SK-N-SH treated with all-trans-retinoic acid at 6 μM for 48 hours (cell line): ENCODE data around the gene HEXIM1.

ENCODE experiments used
- ATAC-seq: fragments of 200-7000 bp; cut with Tn5 transposase; 3 replicates; pipeline ENCODE4 v1.9.1; 2020; ENCODE audit warnings: mild to moderate bottlenecking, moderate library complexity
- ARNTL ChIP-seq: fragments of 450-650 bp; formaldehyde crosslinking; IDR thresholded peaks from 2 replicates; pipeline ENCODE4 v1.5.0; 2020; ENCODE audit warnings: low read depth, mild to moderate bottlenecking, moderate library complexity, borderline replicate concordance
- BACH2 ChIP-seq: fragments of 250-450 bp; sonication (Bioruptor Pico); IDR thresholded peaks from 2 replicates; pipeline ENCODE4 v1.9.0; 2021; ENCODE audit warnings: mild to moderate bottlenecking, borderline replicate concordance
- CSDC2 ChIP-seq: fragments of 250-450 bp; sonication (Bioruptor Pico); IDR thresholded peaks from 2 replicates; pipeline ENCODE4 v1.5.0; 2020; ENCODE audit warnings: mild to moderate bottlenecking, moderate library complexity
- ESRRG ChIP-seq: fragments of 250-450 bp; sonication (Bioruptor Pico); IDR thresholded peaks from 2 replicates; pipeline ENCODE4 v1.6.1; 2021; ENCODE audit warnings: mild to moderate bottlenecking
- GLIS3 ChIP-seq: fragments of 250-450 bp; sonication (Bioruptor Pico); IDR thresholded peaks from 2 replicates; pipeline ENCODE4 v1.5.0; 2020; ENCODE audit warnings: mild to moderate bottlenecking, moderate library complexity
- ISL1 ChIP-seq: fragments of 250-450 bp; sonication (Bioruptor Pico); IDR thresholded peaks from 2 replicates; pipeline ENCODE4 v2.1.2; 2022; ENCODE audit warnings: mild to moderate bottlenecking, moderate library complexity
- OSR1 ChIP-seq: fragments of 250-450 bp; sonication (Bioruptor Pico); IDR thresholded peaks from 2 replicates; pipeline ENCODE4 v1.8.0; 2022; ENCODE audit warnings: moderate library complexity, mild to moderate bottlenecking, inconsistent platforms
- PPARA ChIP-seq: fragments of 250-450 bp; sonication (Bioruptor Pico); IDR thresholded peaks from 2 replicates; pipeline ENCODE4 v1.5.0; 2020; ENCODE audit warnings: mild to moderate bottlenecking, borderline replicate concordance
- RARB ChIP-seq: fragments of 250-450 bp; sonication (Bioruptor Pico); IDR thresholded peaks from 2 replicates; pipeline ENCODE4 v1.8.0; 2021; ENCODE audit warnings: mild to moderate bottlenecking, moderate library complexity
- SNAI2 ChIP-seq: fragments of 250-450 bp; sonication (Bioruptor Pico); IDR thresholded peaks from 2 replicates; pipeline ENCODE4 v1.5.0; 2020; ENCODE audit warnings: mild to moderate bottlenecking, moderate library complexity
- TCF4 ChIP-seq: fragments of 250-450 bp; sonication (Bioruptor Pico); IDR thresholded peaks from 2 replicates; pipeline ENCODE4 v1.8.0; 2021; ENCODE audit warnings: mild to moderate bottlenecking, moderate library complexity, borderline replicate concordance
- TOX ChIP-seq: fragments of 250-450 bp; sonication (Bioruptor Pico); IDR thresholded peaks from 2 replicates; pipeline ENCODE4 v1.8.0; 2021; ENCODE audit warnings: mild to moderate bottlenecking, moderate library complexity, borderline replicate concordance
- ZC3H10 ChIP-seq: fragments of 250-450 bp; sonication (Bioruptor Pico); IDR thresholded peaks from 2 replicates; pipeline ENCODE4 v1.5.1; 2021; ENCODE audit warnings: mild to moderate bottlenecking, moderate library complexity
- ZFP30 ChIP-seq: fragments of 450-650 bp; formaldehyde crosslinking; IDR thresholded peaks from 2 replicates; pipeline ENCODE4 v1.5.0; 2022; ENCODE audit warnings: mild to moderate bottlenecking, moderate library complexity
- ZNF565 ChIP-seq: fragments of 450-650 bp; formaldehyde crosslinking; conservative IDR thresholded peaks from 2 replicates; pipeline ENCODE4 v1.5.0; 2020; ENCODE audit warnings: low read depth, mild to moderate bottlenecking, moderate library complexity
- ZNF70 ChIP-seq: fragments of 450-650 bp; formaldehyde crosslinking; IDR thresholded peaks from 2 replicates; pipeline ENCODE4 v1.5.0; 2020; ENCODE audit warnings: mild to moderate bottlenecking, moderate library complexity
- ZNF8 ChIP-seq: fragments of 450-650 bp; formaldehyde crosslinking; IDR thresholded peaks from 2 replicates; pipeline ENCODE4 v1.5.0; 2020; ENCODE audit warnings: mild to moderate bottlenecking, moderate library complexity
- TF ChIP-seq, protein P1 (sequence below): fragments of 250-450 bp; sonication (Bioruptor Pico); IDR thresholded peaks from 2 replicates; pipeline ENCODE4 v1.5.1; 2021; ENCODE audit warnings: mild to moderate bottlenecking, moderate library complexity
- TF ChIP-seq, protein P2 (sequence below): fragments of 250-450 bp; sonication (Bioruptor Pico); IDR thresholded peaks from 2 replicates; pipeline ENCODE4 v1.5.0; 2020; ENCODE audit warnings: mild to moderate bottlenecking, moderate library complexity
- TF ChIP-seq, protein P3 (sequence below): fragments of 250-450 bp; sonication (Bioruptor Pico); IDR thresholded peaks from 2 replicates; pipeline ENCODE4 v1.8.0; 2020; ENCODE audit warnings: mild to moderate bottlenecking, moderate library complexity, borderline replicate concordance
- TF ChIP-seq, protein P4 (sequence below): fragments of 250-450 bp; sonication (Bioruptor Pico); IDR thresholded peaks from 2 replicates; pipeline ENCODE4 v1.8.0; 2021; ENCODE audit warnings: low read depth, mild to moderate bottlenecking, moderate library complexity, borderline replicate concordance
- TF ChIP-seq, protein P5 (sequence below): fragments of 250-450 bp; sonication (Bioruptor Pico); IDR thresholded peaks from 2 replicates; pipeline ENCODE4 v1.5.1; 2020; ENCODE audit warnings: low read depth, mild to moderate bottlenecking, moderate library complexity

The HEXIM1 gene

DNA sequence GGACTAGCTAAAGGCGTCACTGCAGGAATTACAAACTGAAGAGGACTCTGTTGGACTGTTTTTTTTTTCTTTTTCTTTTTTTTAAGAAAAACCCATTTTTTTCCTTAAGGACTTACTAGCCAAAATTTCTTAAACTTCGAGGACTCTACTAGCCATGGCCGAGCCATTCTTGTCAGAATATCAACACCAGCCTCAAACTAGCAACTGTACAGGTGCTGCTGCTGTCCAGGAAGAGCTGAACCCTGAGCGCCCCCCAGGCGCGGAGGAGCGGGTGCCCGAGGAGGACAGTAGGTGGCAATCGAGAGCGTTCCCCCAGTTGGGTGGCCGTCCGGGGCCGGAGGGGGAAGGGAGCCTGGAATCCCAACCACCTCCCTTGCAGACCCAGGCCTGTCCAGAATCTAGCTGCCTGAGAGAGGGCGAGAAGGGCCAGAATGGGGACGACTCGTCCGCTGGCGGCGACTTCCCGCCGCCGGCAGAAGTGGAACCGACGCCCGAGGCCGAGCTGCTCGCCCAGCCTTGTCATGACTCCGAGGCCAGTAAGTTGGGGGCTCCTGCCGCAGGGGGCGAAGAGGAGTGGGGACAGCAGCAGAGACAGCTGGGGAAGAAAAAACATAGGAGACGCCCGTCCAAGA is 878 bp downstream of the HEXIM1 start:
- peak; percentile 57 for ATAC-seq
- TF ChIP-seq SNAI2 (peak; percentile 54; the same call in 1 of the 2 replicates), ZNF565 (CRISPR knock-in tag) (no peak)
- TF ChIP-seq, all 23 proteins: peak for 1

DNA sequence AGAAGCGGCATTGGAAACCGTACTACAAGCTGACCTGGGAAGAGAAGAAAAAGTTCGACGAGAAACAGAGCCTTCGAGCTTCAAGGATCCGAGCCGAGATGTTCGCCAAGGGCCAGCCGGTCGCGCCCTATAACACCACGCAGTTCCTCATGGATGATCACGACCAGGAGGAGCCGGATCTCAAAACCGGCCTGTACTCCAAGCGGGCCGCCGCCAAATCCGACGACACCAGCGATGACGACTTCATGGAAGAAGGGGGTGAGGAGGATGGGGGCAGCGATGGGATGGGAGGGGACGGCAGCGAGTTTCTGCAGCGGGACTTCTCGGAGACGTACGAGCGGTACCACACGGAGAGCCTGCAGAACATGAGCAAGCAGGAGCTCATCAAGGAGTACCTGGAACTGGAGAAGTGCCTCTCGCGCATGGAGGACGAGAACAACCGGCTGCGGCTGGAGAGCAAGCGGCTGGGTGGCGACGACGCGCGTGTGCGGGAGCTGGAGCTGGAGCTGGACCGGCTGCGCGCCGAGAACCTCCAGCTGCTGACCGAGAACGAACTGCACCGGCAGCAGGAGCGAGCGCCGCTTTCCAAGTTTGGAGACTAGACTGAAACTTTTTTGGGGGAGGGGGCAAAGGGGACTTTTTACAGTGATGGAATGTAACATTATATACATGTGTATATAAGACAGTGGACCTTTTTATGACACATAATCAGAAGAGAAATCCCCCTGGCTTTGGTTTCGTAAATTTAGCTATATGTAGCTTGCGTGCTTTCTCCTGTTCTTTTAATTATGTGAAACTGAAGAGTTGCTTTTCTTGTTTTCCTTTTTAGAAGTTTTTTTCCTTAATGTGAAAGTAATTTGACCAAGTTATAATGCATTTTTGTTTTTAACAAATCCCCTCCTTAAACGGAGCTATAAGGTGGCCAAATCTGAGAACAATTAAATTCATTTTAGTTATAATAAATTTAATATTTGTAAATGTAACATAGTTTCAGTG is 1.7 kb downstream of the HEXIM1 start:
- TF ChIP-seq ZNF8 (CRISPR knock-in tag), result no peak
- TF ChIP-seq ESRRG, result no peak
- no peak for TF ChIP-seq SNAI2
- no peak for TF ChIP-seq ISL1 (CRISPR knock-in tag)
- TF ChIP-seq ARNTL (CRISPR knock-in tag), result no peak
- TF ChIP-seq ZNF70 (CRISPR knock-in tag), result no peak
- no peak for TF ChIP-seq OSR1 (CRISPR knock-in tag)
- TF ChIP-seq, protein P1, sequence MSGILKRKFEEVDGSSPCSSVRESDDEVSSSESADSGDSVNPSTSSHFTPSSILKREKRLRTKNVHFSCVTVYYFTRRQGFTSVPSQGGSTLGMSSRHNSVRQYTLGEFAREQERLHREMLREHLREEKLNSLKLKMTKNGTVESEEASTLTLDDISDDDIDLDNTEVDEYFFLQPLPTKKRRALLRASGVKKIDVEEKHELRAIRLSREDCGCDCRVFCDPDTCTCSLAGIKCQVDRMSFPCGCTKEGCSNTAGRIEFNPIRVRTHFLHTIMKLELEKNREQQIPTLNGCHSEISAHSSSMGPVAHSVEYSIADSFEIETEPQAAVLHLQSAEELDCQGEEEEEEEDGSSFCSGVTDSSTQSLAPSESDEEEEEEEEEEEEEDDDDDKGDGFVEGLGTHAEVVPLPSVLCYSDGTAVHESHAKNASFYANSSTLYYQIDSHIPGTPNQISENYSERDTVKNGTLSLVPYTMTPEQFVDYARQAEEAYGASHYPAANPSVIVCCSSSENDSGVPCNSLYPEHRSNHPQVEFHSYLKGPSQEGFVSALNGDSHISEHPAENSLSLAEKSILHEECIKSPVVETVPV (CRISPR knock-in tag), result no peak
- TF ChIP-seq ZNF565 (CRISPR knock-in tag), result no peak
- TF ChIP-seq, protein P2, sequence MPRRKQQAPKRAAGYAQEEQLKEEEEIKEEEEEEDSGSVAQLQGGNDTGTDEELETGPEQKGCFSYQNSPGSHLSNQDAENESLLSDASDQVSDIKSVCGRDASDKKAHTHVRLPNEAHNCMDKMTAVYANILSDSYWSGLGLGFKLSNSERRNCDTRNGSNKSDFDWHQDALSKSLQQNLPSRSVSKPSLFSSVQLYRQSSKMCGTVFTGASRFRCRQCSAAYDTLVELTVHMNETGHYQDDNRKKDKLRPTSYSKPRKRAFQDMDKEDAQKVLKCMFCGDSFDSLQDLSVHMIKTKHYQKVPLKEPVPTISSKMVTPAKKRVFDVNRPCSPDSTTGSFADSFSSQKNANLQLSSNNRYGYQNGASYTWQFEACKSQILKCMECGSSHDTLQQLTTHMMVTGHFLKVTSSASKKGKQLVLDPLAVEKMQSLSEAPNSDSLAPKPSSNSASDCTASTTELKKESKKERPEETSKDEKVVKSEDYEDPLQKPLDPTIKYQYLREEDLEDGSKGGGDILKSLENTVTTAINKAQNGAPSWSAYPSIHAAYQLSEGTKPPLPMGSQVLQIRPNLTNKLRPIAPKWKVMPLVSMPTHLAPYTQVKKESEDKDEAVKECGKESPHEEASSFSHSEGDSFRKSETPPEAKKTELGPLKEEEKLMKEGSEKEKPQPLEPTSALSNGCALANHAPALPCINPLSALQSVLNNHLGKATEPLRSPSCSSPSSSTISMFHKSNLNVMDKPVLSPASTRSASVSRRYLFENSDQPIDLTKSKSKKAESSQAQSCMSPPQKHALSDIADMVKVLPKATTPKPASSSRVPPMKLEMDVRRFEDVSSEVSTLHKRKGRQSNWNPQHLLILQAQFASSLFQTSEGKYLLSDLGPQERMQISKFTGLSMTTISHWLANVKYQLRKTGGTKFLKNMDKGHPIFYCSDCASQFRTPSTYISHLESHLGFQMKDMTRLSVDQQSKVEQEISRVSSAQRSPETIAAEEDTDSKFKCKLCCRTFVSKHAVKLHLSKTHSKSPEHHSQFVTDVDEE, result no peak
- TF ChIP-seq ZFP30 (CRISPR knock-in tag), result no peak
- TF ChIP-seq, protein P3, sequence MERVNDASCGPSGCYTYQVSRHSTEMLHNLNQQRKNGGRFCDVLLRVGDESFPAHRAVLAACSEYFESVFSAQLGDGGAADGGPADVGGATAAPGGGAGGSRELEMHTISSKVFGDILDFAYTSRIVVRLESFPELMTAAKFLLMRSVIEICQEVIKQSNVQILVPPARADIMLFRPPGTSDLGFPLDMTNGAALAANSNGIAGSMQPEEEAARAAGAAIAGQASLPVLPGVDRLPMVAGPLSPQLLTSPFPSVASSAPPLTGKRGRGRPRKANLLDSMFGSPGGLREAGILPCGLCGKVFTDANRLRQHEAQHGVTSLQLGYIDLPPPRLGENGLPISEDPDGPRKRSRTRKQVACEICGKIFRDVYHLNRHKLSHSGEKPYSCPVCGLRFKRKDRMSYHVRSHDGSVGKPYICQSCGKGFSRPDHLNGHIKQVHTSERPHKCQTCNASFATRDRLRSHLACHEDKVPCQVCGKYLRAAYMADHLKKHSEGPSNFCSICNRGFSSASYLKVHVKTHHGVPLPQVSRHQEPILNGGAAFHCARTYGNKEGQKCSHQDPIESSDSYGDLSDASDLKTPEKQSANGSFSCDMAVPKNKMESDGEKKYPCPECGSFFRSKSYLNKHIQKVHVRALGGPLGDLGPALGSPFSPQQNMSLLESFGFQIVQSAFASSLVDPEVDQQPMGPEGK (CRISPR knock-in tag), result no peak; the same call in 1 of the 2 replicates
- TF ChIP-seq PPARA (CRISPR knock-in tag), result no peak
- TF ChIP-seq TCF4, result no peak
- no peak for TF ChIP-seq BACH2
- no peak for TF ChIP-seq ZC3H10 (CRISPR knock-in tag)
- TF ChIP-seq, protein P4, sequence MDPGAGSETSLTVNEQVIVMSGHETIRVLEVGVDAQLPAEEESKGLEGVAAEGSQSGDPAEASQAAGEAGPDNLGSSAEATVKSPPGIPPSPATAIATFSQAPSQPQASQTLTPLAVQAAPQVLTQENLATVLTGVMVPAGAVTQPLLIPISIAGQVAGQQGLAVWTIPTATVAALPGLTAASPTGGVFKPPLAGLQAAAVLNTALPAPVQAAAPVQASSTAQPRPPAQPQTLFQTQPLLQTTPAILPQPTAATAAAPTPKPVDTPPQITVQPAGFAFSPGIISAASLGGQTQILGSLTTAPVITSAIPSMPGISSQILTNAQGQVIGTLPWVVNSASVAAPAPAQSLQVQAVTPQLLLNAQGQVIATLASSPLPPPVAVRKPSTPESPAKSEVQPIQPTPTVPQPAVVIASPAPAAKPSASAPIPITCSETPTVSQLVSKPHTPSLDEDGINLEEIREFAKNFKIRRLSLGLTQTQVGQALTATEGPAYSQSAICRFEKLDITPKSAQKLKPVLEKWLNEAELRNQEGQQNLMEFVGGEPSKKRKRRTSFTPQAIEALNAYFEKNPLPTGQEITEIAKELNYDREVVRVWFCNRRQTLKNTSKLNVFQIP (CRISPR knock-in tag), result no peak
- no peak for TF ChIP-seq TOX (CRISPR knock-in tag)

DNA sequence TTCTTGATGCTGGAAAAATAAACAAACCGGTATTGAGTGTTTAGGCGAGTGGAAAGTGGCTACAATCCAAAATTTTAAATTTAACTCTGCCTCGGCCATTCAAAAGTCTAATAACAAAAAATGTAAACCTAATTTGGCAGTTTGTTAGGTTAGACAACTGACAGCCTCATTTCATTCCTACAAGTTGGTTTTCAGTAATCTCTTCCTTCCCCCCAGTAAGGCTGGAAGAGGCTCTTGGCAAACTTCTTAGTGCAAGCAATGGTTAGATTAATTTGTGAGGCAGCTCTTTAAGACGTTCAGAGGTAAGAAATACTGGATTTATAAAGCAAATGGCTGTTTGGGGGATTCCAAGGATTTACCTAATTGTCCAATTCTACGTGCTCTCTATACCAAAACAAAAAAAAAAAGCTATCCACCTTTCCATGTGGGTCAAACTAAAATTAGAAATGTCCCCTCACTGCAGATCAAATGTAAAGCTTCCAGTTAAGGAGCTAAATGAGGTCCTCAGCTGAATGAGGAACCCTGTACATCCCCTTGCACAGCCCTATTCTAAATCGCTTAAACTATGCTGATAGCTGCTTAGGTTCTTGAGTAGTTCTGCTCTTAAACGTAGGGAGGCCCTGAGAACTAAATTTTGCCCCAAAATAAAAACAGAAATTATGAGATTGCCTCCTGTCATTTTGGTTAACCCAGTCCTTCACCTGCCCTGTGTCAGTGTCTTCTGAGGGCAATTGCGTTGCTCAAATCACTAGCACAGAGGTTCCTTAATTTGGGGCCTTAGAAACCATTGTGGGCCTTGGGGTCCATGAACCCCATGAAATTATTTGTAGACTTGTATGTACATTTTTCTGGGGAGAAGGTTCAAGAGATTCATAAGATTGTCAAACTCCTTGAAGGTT is 2.9 kb downstream of the HEXIM1 start:
- TF ChIP-seq BACH2, result no peak
- no peak for TF ChIP-seq ZNF8 (CRISPR knock-in tag)
- TF ChIP-seq, protein P5, sequence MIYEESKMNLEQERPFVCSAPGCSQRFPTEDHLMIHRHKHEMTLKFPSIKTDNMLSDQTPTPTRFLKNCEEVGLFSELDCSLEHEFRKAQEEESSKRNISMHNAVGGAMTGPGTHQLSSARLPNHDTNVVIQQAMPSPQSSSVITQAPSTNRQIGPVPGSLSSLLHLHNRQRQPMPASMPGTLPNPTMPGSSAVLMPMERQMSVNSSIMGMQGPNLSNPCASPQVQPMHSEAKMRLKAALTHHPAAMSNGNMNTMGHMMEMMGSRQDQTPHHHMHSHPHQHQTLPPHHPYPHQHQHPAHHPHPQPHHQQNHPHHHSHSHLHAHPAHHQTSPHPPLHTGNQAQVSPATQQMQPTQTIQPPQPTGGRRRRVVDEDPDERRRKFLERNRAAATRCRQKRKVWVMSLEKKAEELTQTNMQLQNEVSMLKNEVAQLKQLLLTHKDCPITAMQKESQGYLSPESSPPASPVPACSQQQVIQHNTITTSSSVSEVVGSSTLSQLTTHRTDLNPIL (CRISPR knock-in tag), result no peak
- TF ChIP-seq GLIS3 (CRISPR knock-in tag), result no peak
- TF ChIP-seq RARB (CRISPR knock-in tag), result no peak
- no peak for TF ChIP-seq ZFP30 (CRISPR knock-in tag)
- no peak for TF ChIP-seq CSDC2
- no peak for TF ChIP-seq ZNF70 (CRISPR knock-in tag)
- TF ChIP-seq TOX (CRISPR knock-in tag), result no peak
- TF ChIP-seq ISL1 (CRISPR knock-in tag), result no peak
- no peak for TF ChIP-seq ZNF565 (CRISPR knock-in tag)
- TF ChIP-seq ZC3H10 (CRISPR knock-in tag), result no peak
- no peak for TF ChIP-seq ARNTL (CRISPR knock-in tag)
- TF ChIP-seq, protein P2, result no peak
- ATAC-seq, result no peak

More for the DNA sequence above, 1.7 kb downstream of the HEXIM1 start:
- peak; percentile 6; the same call in 2 of the 3 replicates for ATAC-seq
